Ovary (tissue), 9 donors: ENCODE results near the gene FOXG1. TPM values are rescaled to one million over a fixed set of nuclear protein-coding genes. Genes with fewer than 3 reads are reported as not detected.

ENCODE experiments used
- DNase-seq, 5 donors: peaks; one replicate each; pipeline ENCODE4 v3.0.0-alpha.2; 2019 to 2020
- H3K27ac ChIP-seq, 2 donors: fragments of 200-600 bp; one replicate each; pipeline versions ENCODE4 v1.5.1 to v1.8.0; 2019 to 2022
- H3K27me3 ChIP-seq: fragments of 200-600 bp; one replicate; pipeline ENCODE4 v1.8.0; 2022
- H3K36me3 ChIP-seq: fragments of 200-600 bp; sonication (generic); one replicate; pipeline ENCODE4 v1.5.1; 2019
- H3K4me1 ChIP-seq: one replicate; pipeline ENCODE4 v1.8.1; 2013; ENCODE audit warnings: mild to moderate bottlenecking, moderate library complexity; ENCODE audit not compliant: insufficient read depth
- H3K4me3 ChIP-seq: fragments of 200-600 bp; sonication (generic); one replicate; pipeline ENCODE4 v1.5.1; 2017
- H3K9me3 ChIP-seq, 2 donors: fragments of 200-600 bp in 1 of 2; sonication (generic) in 1 of 2; one replicate each; pipeline versions ENCODE4 v1.5.1 to v1.8.1; 2013 to 2019; ENCODE audit warnings: mild to moderate bottlenecking in 1 of 2, moderate library complexity in 1 of 2
- EP300 ChIP-seq: sonication (generic); formaldehyde crosslinking; IDR thresholded peaks from one replicate; pipeline ENCODE4 v1.6.1; 2017; ENCODE audit warnings: antibody characterized with exemption
- POLR2A ChIP-seq: fragments of 450-650 bp; IDR thresholded peaks from one replicate; pipeline ENCODE4 v1.6.1; 2017; ENCODE audit warnings: antibody characterized with exemption, mild to moderate bottlenecking, moderate library complexity
- WGBS, 3 donors: extraction: QIAGEN DNeasy Blood & Tissue Kit in 1 of 3; methylation state at CpG; one replicate each; pipeline versions ENCODE4 v1.1.5 to v1.1.7; 2013 to 2017; 5-methylcytosine and 5-hydroxymethylcytosine counted together
- intact Hi-C, 4 donors: fragments of 100-400 bp; cut with DNase I; formaldehyde crosslinking; loops; one replicate each; pipeline versions ENCODE4 v1.11.0 to v1.15.1; 2022 to 2023
- polyA plus RNA-seq, 2 donors: library from polyadenylated mRNA; stranded (reverse); fragments of 200-250 nt in 1 of 2; fragments of 350-450 nt in 1 of 2; fragmentation: Illumina TruSeq in 1 of 2; extraction: RNeasy Lipid Tissue Mini Kit (QIAGEN cat#74804) in 1 of 2; gene quantifications; one replicate each; pipeline ENCODE4 v1.2.3, GENCODE V29; 2013 to 2014
- total RNA-seq, 7 donors: library from RNA; depleted of rRNA in 2 of 7; stranded (reverse); fragments of >200 nt in 2 of 7; fragmentation: NEBNext Ultra II Directional in 3 of 7; extraction: Animal tissue kit (Norgen Biotek cat#: 25700) in 3 of 7; gene quantifications; one replicate each; pipeline versions ENCODE4 v1.1.0 to v1.2.4, GENCODE V29; 2016 to 2023
- TF ChIP-seq, protein P1 (sequence below), 3 donors: fragments of 450-650 bp in 2 of 3; fragments of 200-600 bp in 1 of 3; IDR thresholded peaks; one replicate each; pipeline versions ENCODE4 v1.5.1 to v1.8.0; 2016 to 2022; ENCODE audit warnings: antibody characterized with exemption in 3 of 3, mild to moderate bottlenecking in 1 of 3
- donor health status: DM: no; HTN: no; CAD: no; lungs with moderate emphysema.
- donor health status: DM: no; HTN: no; CAD: no.
- donor health status: Bipolar disorder and iron deficiency.
- donor health status: DM: yes; HTN: yes; CAD: no.
- donor health status: DM: no; HTN: no; CAD: no.
- donor health status: DM: yes; HTN: yes; CAD: no.

FOXG1 gene
- total and polyA plus RNA-seq, 9 donors: 0.10 to 1.8 (median 0.17) TPM; not detected in 1

DNA sequence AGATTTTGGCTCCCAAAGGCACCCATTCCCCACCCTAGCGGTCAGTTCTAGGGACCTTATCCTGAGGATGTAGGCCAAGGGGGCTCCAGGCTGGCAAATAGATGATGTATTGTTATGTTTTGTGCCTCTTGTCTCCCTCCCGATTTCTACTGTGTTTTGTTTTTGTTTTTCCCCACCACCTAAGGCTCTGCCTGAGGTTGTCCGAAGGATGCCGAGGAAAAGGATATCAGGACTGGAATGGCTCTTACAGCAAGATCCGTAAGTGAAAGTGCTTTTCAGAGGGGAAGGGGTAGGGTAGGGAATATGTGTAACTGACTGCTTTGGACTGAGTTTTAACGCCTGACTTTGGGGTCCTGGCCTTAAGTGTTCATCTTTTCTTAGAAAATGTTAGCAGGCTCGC is 6.6 kb downstream of the FOXG1 start:
- Histone ChIP-seq H3K4me1 (no peaks in the 10 kb centered on the region), H3K27ac (no peak overlapping the region), H3K27me3 (no peaks in the 10 kb centered on the region), H3K4me3 (no peak overlapping the region), H3K36me3 (no peaks in the 10 kb centered on the region), H3K9me3 (peaks cover 0 to 10% of the 10 kb centered on the region in 2 donors)
- intact Hi-C loops: no loop called here
- DNase-seq: no peak
- WGBS, 3 donors: 6 to 7% (median 6%) methylated on average over 7 of the region's 7 CpGs
- TF ChIP-seq, protein P1, sequence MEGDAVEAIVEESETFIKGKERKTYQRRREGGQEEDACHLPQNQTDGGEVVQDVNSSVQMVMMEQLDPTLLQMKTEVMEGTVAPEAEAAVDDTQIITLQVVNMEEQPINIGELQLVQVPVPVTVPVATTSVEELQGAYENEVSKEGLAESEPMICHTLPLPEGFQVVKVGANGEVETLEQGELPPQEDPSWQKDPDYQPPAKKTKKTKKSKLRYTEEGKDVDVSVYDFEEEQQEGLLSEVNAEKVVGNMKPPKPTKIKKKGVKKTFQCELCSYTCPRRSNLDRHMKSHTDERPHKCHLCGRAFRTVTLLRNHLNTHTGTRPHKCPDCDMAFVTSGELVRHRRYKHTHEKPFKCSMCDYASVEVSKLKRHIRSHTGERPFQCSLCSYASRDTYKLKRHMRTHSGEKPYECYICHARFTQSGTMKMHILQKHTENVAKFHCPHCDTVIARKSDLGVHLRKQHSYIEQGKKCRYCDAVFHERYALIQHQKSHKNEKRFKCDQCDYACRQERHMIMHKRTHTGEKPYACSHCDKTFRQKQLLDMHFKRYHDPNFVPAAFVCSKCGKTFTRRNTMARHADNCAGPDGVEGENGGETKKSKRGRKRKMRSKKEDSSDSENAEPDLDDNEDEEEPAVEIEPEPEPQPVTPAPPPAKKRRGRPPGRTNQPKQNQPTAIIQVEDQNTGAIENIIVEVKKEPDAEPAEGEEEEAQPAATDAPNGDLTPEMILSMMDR (IDR thresholded peaks at IDR 0.05): no peak
- TF ChIP-seq EP300 (no peak), POLR2A (no peak)

DNA sequence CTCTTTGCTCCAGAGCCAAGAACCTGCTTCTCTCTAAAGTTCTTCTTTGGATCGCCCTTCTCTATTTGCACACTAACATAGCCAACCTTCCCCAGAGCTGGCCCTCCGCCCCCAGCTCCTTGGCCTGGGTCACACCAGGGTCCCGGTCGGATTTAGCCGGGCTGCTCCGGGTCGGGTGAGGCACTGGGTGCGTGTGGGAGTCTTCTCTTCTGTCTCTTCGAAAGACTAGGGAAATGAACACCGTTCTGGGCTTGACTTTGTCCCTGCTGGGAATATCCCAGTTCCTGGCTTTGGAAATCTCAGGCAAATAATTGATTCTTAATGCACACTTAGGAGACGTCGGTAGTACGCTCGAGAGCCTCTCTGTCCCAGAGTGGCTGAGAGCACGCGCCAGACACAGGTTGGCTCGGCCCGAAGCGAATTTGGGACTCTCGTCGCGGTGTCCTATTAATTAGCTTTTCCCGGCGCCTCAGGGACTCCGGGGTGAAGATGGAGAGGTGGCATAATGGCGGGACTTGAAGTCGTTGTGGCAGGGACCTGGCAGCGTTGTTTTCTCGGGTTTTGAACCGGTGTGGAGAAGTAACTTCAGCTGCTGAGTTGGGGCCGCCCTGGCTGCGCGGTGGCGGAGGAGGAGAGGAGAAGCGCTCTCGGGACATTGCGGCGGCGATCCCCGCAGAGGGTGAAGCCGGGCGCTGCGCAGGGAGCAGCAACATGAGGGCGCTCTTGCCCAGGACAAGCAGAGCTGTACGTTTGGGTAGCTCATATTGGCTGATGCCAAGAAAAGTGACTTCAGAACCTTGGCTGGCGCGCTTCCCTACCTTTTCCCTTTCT is 7.5 kb downstream of the FOXG1 start:
- no peak for DNase-seq
- no peaks in the 10 kb centered on the region for H3K27me3 ChIP-seq
- H3K36me3 ChIP-seq: no peaks in the 10 kb centered on the region
- TF ChIP-seq, protein P1 (IDR thresholded peaks at IDR 0.05): no peak
- TF ChIP-seq EP300: no peak
- TF ChIP-seq POLR2A: no peak
- H3K4me3 ChIP-seq: no peak overlapping the region
- peaks cover 0 to 6% of the 10 kb centered on the region in 2 donors for H3K9me3 ChIP-seq
- H3K4me1 ChIP-seq: no peaks in the 10 kb centered on the region
- intact Hi-C loops: no loop called here
- H3K27ac ChIP-seq: no peak overlapping the region
- WGBS, 3 donors: 4 to 6% (median 4%) methylated on average over 47 of the region's 47 CpGs

DNA sequence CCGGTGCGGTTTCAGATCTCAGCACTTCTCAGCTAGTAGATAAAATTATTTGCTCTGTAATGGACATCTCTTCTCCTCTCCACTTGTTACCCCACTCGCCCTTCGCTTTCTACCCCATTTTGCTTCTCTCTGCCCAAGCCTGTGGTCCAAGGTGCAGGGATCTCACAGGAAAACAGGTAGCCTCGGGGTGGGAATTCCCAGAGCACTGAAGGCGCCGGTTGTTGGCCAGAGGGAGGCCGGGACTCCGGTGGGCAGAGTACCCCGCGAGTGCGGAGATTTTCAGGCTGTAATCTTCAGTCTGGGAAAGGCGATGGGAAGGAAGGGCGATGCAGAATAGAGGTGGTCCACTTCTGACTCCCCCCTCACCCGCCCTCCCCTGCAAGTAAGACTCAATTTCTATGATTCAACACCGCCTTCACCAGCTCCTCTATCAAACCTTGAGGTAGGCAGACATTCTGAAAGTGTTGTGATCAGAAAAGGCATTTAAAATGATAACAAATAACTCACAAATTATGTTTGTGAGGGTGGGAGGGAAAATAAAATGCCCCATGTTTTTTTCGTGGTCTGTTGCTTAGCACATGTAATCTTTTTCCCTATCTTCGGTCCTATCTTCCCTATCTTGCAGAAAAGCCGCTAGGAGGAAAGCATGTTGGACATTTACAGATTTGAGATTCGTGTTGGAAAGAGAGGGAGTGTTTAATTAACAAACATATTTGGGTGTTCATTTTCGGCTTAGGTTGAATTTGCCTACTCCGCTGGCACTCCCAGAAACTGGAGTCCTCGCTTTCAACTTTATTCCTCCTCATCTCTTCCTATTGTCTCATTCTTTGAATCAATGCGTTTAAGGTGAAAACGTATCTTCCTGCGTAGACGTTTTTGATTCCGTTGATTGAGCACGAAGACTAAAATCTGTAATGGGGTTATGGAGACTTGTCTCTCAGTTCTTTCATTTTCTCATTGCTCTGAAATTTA is 8.5 kb downstream of the FOXG1 start:
- WGBS, 3 donors: 10 to 11% (median 10%) methylated on average over 29 of the region's 29 CpGs
- H3K27ac ChIP-seq: no peak overlapping the region
- TF ChIP-seq, protein P1 (IDR thresholded peaks at IDR 0.05): no peak
- H3K27me3 ChIP-seq: peaks cover 3% of the 10 kb centered on the region
- H3K36me3 ChIP-seq: no peaks in the 10 kb centered on the region
- no peaks in the 10 kb centered on the region for H3K4me1 ChIP-seq
- H3K9me3 ChIP-seq: peaks cover 0 to 6% of the 10 kb centered on the region in 2 donors
- no peak overlapping the region for H3K4me3 ChIP-seq
- intact Hi-C loops: no loop called here
- no peak for DNase-seq

DNA sequence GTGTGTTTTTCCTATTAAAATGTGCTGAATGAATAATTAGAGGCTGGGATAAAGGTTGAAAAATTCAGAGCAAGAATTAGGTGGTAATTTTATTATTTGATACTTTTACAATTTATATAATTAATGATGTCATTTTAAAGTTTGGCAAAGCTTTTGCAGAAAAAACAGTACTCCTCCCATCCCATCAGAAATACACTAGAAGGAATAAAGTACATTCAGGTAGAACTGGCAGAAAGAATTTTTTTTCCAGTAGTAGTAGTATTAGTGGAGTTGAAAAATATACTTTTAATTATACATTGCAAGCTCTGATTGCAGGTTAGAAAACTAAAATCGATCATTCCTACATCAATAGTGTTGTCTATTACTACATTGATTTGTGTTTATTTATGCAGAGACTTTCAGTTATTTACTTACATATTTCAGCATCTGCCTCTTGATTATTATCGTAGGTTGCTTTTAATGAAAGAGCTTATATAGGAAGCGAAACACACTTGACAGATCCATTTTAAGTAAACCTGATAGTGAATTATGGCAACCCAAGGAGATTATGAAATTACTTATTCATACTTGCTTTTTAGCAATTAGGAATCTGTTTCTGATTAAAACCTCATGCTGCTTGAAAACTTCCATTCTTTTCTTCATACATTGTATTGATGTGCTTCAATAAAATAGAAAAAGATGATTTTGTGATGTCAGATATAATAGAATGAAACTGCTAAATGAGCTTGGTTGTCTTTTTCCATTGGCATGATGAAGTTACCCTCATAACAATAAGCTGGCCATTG is 10.1 kb downstream of the FOXG1 start:
- H3K4me1 ChIP-seq: no peaks in the 10 kb centered on the region
- peaks cover 0 to 6% of the 10 kb centered on the region in 2 donors for H3K9me3 ChIP-seq
- H3K27ac ChIP-seq: no peak overlapping the region
- 26 to 30% (median 30%) methylated on average over 3 of the region's 3 CpGs for WGBS, 3 donors
- no peaks in the 10 kb centered on the region for H3K36me3 ChIP-seq
- intact Hi-C loops: no loop called here
- H3K4me3 ChIP-seq: no peak overlapping the region
- DNase-seq: no peak
- TF ChIP-seq POLR2A (no peak), EP300 (no peak)
- TF ChIP-seq, protein P1 (IDR thresholded peaks at IDR 0.05): no peak
- peaks cover 3% of the 10 kb centered on the region for H3K27me3 ChIP-seq
